Measurements from ENCODE around the gene HTRA1. TPM values are rescaled to one million over a fixed set of nuclear protein-coding genes. Genes with fewer than 3 reads are reported as not detected.

HTRA1 gene
- polyA plus RNA-seq, 1 experiment: 128 TPM

DNA sequence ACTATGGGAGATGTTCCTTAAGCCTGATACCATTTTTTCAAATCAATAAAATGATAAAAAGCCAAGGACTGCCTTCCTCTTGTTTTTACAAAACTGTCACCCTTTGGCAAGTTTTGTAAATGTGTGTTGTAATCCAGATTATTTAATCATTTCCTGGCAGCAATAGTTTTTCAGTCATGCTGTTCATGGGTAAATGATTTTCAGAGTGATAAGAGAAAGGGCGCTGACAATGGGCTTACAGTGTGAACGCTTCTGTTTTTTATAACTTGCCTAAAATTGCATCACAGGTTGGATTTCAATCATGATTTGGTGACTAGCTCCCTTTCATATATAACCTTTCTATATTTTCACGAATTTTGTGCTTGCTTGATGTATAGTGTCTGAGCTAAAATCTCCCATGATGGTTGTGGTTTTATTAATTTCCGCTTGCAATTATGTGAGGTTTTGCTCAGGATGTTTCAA, 80.2 kb downstream of the HTRA1 start:
- Histone ChIP-seq H3K27me3 (ENCODE audit: control insufficient read depth, insufficient read depth, low read length) (peaks cover 2% of the 10 kb centered on the region; the same call in 1 of the 2 replicates), H3K4me3 (ENCODE audit: low read depth, low read length) (no peak overlapping the region), H3K36me3 (ENCODE audit: control insufficient read depth, insufficient read depth, low read length) (no peaks in the 10 kb centered on the region)
- CTCF ChIA-PET: no interaction called here
- POLR2A ChIA-PET: no interaction called here
- TF ChIP-seq, protein P1, sequence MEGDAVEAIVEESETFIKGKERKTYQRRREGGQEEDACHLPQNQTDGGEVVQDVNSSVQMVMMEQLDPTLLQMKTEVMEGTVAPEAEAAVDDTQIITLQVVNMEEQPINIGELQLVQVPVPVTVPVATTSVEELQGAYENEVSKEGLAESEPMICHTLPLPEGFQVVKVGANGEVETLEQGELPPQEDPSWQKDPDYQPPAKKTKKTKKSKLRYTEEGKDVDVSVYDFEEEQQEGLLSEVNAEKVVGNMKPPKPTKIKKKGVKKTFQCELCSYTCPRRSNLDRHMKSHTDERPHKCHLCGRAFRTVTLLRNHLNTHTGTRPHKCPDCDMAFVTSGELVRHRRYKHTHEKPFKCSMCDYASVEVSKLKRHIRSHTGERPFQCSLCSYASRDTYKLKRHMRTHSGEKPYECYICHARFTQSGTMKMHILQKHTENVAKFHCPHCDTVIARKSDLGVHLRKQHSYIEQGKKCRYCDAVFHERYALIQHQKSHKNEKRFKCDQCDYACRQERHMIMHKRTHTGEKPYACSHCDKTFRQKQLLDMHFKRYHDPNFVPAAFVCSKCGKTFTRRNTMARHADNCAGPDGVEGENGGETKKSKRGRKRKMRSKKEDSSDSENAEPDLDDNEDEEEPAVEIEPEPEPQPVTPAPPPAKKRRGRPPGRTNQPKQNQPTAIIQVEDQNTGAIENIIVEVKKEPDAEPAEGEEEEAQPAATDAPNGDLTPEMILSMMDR (IDR thresholded peaks at IDR 0.05; ENCODE audit: insufficient read depth, low read depth, low read length): no peak
- DNase-seq (ENCODE audit: low read depth): no peak

DNA sequence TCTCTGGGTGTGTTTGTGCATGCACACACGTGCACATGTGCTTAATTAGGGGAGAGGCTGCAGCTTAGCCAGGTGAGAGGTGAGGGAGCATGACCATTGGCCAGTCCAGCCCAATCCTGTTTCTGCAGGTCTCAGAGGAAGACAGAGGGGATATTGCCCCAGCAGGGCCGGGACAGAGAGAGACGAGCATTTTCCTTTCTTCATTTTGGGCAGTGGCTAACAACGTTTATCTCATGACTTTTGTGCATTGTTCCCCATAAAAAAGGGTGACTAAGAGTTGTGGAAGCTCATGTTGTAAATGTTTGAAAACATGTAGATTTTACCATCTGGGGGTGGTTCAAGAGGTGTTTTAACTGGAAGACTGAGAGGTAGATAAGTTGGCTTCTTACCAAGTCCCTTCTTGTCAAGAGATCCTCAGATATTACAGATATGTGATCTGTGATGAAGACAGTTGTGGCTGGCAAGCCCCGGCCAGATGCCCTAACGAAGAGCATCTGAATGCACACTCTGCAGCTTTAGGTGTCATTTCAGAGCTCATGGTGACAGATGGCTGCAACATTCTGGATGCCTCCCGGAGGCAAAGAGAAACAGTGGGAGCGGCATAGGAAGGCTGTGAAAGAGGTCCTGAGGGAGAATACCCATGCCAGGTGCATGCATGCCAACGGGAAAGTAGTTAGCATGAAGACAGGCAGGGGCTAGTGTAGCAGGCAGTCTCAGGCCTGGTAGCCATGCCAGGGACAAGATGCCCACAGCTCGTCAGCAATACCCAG, 82.5 kb downstream of the HTRA1 start:
- POLR2A ChIA-PET: no interaction called here
- no peak for DNase-seq (ENCODE audit: low read depth)
- CTCF ChIA-PET: interaction anchor here (0.6 kb wide), 1 partner anchor 172 kb away, joined by 3 read pairs; no protein-coding TSS in a partner anchor

DNA sequence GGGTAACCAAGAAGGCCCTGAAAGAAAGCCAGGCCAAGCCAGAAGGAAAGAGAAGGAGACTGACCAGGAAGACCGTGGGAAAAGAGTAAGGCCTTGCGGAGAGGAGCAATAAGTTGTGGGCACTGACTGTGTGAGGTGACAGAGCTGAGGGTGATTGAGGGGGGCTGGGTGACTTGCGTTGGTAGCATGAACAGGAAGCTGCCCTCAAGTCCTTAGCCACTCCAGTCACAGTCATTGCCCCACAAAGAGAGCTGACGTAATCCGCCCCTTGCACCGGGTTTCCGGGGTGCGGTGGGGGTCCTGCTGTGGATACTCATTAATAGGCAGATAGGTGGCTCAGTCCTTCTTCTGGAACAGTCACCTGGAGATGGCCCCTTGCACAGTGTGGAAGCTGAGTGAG, 83.1 kb downstream of the HTRA1 start:
- TF ChIP-seq, protein P1 (IDR thresholded peaks at IDR 0.05; ENCODE audit: insufficient read depth, low read depth, low read length): no peak
- CTCF ChIA-PET: interaction anchor here (0.6 kb wide), 1 partner anchor 172 kb away, joined by 3 read pairs; no protein-coding TSS in a partner anchor
- no peaks in the 10 kb centered on the region for H3K36me3 ChIP-seq (ENCODE audit: control insufficient read depth, insufficient read depth, low read length)
- no peaks in the 10 kb centered on the region; the same call in 1 of the 2 replicates for H3K27me3 ChIP-seq (ENCODE audit: control insufficient read depth, insufficient read depth, low read length)
- DNase-seq (ENCODE audit: low read depth): no peak
- POLR2A ChIA-PET: no interaction called here
- no peak overlapping the region for H3K4me3 ChIP-seq (ENCODE audit: low read depth, low read length)

More for the DNA sequence above, 82.5 kb downstream of the HTRA1 start:
- TF ChIP-seq, protein P1 (IDR thresholded peaks at IDR 0.05; ENCODE audit: insufficient read depth, low read depth, low read length): no peak
- Histone ChIP-seq H3K36me3 (ENCODE audit: control insufficient read depth, insufficient read depth, low read length) (no peaks in the 10 kb centered on the region), H3K27me3 (ENCODE audit: control insufficient read depth, insufficient read depth, low read length) (no peaks in the 10 kb centered on the region; the same call in 1 of the 2 replicates), H3K4me3 (ENCODE audit: low read depth, low read length) (no peak overlapping the region)

DNA sequence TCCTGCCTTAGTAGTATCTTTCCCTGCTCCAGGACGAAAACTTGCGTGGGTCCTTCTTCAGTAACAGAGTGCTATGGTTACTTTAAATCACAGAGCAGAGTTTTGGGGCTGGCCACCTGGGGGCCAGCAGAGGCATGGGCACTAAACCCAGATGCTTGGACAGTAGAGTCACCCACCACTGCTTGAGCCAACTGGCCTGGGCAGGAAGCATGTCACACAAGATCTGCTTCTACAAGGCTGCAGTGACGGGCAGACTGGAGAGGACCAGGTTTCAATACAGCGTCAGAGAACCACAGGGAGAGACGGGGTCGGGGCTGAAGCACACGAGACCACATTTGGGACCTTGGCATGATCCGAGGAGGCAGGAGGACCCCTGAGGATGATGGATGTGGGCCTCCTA, 84.9 kb downstream of the HTRA1 start:
- Histone ChIP-seq H3K4me3 (ENCODE audit: low read depth, low read length) (no peak overlapping the region), H3K27me3 (ENCODE audit: control insufficient read depth, insufficient read depth, low read length) (no peaks in the 10 kb centered on the region; the same call in 1 of the 2 replicates), H3K36me3 (ENCODE audit: control insufficient read depth, insufficient read depth, low read length) (no peaks in the 10 kb centered on the region)
- ChIA-PET POLR2A (no interaction called here), CTCF (no interaction called here)
- DNase-seq (ENCODE audit: low read depth): no peak
- TF ChIP-seq, protein P1 (IDR thresholded peaks at IDR 0.05; ENCODE audit: insufficient read depth, low read depth, low read length): no peak

DNA sequence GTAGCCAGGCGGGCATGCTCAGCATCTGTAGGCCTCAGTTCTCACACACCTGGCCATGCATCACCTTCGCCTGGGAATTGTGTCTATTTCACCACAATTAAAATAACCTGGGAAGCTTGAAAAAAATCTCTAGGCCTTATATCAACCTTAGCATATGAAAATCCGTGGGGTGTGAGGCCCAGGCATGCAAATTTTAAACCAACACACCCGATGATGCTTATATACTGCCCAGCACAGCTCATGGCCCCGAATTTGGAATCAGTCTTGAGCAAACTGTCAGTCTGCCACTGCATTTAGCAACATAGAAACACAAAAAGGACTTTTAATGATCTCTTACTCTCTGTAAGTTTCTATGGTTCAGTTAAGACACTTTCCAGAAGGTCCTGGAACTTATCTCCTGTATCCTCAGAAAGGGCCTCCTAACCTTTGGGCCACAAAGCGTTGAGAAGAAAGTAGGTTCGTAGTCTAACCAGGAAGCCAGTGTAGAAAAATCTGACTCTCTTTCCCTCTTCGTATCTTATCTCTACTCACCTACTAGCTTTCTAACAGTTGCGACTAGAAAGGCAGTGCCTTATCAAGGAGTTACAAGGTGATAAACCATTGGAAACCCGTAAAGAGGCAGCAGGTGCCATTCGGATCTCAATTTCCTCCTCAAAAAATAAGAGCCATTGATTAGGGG, 87.2 kb downstream of the HTRA1 start:
- no peak for DNase-seq (ENCODE audit: low read depth)
- CTCF ChIA-PET: interaction anchor here (0.7 to 2.0 kb wide), 5 partner anchors 12 to 280 kb away, joined by 3 to 6 read pairs (median 3); partner anchors contain the start of gene DMBT1

More for the DNA sequence above, 87.2 kb downstream of the HTRA1 start:
- H3K4me3 ChIP-seq (ENCODE audit: low read depth, low read length): no peak overlapping the region
- POLR2A ChIA-PET: no interaction called here
- no peaks in the 10 kb centered on the region for H3K36me3 ChIP-seq (ENCODE audit: control insufficient read depth, insufficient read depth, low read length)
- no peaks in the 10 kb centered on the region; the same call in 1 of the 2 replicates for H3K27me3 ChIP-seq (ENCODE audit: control insufficient read depth, insufficient read depth, low read length)
- TF ChIP-seq, protein P1 (IDR thresholded peaks at IDR 0.05; ENCODE audit: insufficient read depth, low read depth, low read length): no peak

All from BJ (cell line).